Right renal cortex interstitium (tissue), 3 donors: Measurements from ENCODE around the gene GNB1L. TPM values are rescaled to one million over a fixed set of nuclear protein-coding genes. Genes with fewer than 3 reads are reported as not detected.

Source experiments
- DNase-seq, 3 donors: peaks; one replicate each; pipeline ENCODE4 v3.0.0-alpha.2; 2013; ENCODE audit warnings: low read depth in 3 of 3, low spot score in 2 of 3
- polyA plus RNA-seq, 3 donors: library from polyadenylated mRNA; unstranded; fragments of 120-200 nt; gene quantifications; one replicate each; pipeline ENCODE4 v1.2.1, GENCODE V29; 2013; ENCODE audit not compliant: insufficient read length in 3 of 3

Gene GNB1L
- polyA plus RNA-seq, 3 donors, result 2.3 to 3.5 (median 3.2) TPM

DNA sequence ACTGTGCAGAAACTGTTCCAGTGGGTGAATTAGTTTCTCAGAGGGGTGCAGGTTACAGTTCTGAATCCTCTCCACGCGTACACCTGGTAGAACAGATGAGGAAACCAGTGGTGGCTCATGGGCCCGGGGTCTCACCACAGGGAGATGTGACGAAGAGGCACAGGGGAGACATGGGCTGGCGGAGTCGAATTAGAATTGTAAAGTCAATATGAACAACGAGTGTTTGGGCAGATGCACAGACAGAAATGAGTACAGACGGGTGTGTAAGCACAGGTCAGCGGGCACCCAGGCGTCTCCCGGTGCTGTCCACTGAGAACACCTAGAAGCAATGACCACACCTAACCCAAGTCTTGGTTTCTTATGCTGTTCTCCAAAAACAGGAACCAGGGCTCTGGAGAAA lies 41.8 kb downstream of the GNB1L start:
- no peak for DNase-seq

GRCh38 chr22:19811811-19812771 lies 42.6 kb downstream of the GNB1L start:
- no peak for DNase-seq

DNA sequence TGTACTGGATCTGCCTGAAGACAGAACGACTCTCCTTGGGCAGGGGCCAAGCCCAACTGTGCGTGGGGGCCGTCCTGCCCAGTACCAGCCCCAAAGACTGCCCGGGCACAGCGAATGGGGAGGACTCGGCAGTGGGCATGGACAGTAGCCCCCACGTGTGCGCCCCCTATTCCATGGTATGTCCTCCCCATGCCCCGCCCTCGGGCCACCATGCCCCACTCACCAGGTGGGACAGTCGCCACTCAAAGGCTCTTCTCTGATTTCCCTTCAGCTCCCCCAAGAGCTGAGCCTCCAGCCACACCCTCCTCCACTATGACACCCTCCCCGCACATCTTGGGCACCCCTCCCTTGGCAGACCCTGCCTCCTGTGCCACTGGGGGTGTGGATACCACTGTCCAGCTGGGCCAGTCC lies 43.5 kb downstream of the GNB1L start:
- DNase-seq, result no peak

GRCh38 chr22:19810381-19811201 lies 44.1 kb downstream of the GNB1L start:
- no peak for DNase-seq

DNA sequence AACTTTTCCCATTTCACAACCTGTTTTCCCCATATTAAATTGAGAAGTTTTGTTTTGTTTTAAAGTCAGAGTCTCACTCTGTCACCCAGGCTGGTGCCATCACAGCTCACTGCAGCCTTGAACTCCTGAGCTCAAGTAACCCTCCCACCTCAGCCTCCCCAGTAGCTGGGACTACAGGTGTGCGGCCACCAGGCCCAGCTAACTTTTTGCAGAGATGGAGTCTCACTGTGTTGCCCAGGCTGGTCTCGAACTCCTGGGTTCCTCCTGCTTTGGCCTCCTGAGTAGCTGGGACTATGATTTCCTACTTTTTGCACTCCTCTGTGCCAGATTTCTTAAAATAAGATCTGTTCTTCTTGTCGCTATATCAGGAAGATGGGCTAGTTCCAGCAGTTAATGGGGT lies 44.9 kb downstream of the GNB1L start:
- DNase-seq, result no peak

DNA sequence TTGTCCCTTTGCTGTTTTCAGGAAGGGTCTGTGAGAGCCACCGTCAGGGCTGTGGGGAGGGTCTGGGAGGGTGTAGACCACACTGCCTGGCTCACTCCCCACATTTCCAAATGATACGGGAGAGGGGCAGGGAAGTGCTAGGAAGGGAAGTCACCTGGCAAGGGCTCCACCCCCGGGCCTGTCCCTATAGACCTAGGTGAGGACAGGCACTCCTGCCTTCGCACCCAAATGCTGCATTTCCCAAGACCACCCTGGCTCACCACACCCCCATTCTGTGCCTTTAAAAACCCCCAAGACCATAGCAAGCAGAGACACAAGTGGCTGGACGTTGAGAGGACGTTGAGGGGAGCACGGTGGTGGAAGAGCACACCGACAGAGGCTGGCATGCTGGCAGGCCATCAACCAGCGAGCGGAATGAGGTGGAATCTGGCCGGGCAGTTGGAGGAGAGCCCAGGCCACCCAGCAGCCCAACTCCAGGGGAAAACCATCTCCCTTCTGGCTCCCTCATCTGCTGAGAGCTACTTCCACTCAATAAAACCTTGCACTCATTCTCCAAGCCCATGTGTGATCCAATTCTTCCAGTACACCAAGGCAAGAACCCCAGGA lies 45.7 kb downstream of the GNB1L start:
- DNase-seq, result no peak

- no peak for DNase-seq
These were observed 46.5 kb downstream of the GNB1L start for GRCh38 chr22:19807914-19808872.

GRCh38 chr22:19807161-19807913 lies 47.3 kb downstream of the GNB1L start:
- no peak for DNase-seq

DNA sequence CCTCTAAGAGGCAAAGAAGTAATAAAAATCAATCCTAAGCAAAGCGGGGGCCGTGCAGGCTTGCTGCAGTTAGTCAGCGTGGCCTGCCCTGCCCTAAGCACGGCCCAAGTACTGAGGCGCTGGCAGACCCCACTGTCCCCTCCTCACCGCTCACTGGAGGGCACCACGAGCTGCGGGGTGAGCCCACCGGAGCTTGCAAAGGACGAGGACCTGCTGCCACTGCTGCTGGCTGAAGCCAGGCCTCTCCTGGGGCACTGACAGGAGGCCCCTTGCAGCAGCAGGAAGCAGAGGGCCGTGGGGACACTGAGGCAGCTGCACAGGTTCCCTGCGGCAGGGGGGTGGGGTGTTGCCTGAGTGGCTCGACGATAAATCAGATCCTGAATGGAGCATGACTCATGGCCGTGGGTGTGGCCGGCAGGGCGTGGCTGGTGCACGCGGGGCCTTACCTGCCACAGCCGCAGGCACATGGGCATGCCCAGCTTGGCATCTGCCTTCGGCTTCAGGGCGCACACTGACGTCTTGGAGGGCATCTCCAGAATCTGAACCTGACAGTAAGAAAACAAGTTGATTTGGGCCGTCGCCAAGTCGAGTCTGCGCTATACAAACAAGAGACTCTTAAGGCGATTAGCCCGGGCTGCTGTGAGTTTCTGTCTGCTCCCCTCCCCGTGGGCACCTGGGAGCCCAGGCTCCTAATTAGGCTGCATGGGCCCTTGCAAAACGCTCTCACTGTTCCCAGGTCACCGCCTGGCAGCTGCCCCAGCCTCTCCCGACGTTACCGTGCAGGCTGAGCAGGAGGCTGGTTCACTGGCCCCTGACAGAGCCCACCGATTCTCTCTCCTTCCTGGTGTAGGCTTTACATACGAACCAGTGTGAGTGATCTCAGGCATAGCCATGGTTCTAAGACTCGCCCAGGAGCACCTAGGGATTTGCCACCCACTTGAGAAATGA lies 48.2 kb downstream of the GNB1L start:
- no peak for DNase-seq

- DNase-seq, result no peak
These were observed 48.9 kb downstream of the GNB1L start for GRCh38 chr22:19805821-19806212.

DNA sequence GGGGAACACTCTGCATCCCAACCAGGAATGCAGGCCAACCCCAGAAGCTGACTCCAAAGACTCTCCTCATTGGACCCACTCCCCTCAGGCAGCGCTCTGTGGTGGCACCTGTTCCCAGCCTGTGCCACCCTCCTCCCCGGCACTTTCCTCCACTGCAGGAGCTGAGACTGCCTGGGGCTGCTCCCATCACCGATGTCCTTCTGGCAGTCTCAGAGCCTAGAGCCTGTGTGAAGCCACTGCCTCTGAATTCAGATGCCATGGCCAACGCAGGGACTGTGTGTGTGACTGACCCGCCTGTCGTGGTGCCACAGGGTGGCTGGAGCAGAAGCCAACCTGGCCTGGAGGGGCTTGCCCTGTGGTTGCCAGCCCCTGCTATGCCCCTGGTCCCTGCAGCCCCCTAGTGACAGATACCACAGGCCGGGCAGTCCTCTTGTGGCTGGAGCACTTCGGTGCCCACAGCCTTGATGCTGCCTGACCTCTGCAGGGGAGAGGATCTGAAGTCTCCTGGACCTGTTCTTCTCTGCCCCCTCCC lies 50.9 kb downstream of the GNB1L start:
- DNase-seq, result no peak

- no peak for DNase-seq
These were observed 51.6 kb downstream of the GNB1L start for GRCh38 chr22:19802894-19803735.

DNA sequence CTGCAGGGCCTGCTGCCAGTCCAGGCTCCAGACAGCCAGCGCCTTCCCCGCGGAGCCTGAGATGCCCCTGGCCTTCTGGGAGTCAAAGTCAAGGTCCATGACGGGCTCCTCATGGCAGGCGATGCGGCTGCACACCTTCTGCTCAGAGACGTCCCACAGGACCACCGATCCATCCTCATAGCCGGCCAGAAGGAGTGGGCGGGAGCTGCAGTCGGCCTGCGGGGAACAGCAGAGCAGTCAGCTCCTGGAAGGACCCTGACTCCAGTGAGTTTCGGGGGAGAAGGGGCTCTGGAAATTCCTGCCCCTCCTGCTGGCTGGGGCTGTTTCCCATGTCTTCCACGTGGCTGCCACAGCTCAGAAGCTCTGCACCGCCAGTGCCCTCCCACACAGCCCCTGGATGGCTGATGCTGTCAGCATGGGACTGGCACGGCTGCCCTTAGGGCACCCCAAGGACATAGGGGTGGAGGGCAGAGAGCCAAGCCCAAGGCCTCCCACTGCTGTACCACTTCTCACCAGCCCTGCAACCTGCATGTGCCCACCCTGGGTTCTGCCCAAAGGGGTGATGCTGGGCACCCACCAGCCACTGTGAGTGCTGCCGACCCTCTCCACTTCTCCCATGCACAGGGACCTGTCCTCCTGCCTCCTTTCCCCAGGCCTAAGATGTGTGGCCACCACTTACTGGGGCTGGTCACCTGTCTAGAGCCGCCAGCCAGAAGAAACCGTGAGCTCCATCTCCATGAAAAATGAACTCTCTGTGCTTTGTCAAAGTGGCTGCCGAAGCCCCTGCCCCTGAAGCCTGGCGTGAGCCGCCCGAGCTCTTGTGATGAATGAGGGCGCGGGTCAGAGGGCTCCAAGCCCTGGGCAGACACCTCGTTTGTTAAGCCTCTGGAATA lies 52.4 kb downstream of the GNB1L start:
- DNase-seq, result no peak

DNA sequence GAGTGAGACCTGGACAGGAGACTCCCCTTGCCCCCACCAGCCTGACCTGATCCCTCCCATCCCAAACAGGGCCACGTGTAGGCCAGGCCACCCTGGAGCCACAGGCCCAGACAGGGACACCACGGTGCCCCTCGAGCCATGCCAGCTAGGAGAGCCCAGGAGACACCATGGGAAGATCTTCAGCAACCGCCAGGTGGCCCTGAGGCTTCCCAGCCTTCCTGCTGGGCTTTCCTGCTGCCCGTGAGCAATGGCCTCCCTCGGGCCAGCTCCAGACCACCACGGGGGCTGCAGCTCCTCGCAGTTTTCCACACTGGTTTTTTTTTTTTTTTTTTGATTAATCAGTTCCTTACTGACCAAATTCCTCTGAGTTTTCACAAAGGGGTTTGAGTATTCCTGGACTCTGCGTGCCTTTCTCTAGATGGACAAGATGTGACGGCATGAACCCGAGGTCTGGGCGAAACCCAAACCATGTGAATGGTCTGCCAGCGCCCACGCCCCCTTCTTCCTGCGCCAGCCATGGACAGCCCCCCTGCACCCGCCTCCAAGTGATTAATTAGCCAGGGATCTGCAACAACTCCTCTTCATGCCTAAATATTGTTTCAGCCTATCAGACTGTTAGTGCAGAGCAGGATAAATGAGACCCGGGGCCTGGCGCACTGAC lies 53.2 kb downstream of the GNB1L start:
- DNase-seq, result no peak

- DNase-seq, result no peak
These were observed 53.9 kb downstream of the GNB1L start for GRCh38 chr22:19800761-19801244.
